A549 (cell line): ENCODE data around the gene SPPL2B.

ENCODE experiments used
- CBX2 ChIP-seq: fragments of 200-600 bp; sonication (generic); IDR thresholded peaks from 2 replicates; pipeline ENCODE4 v1.6.1; 2016; ENCODE audit warnings: low read depth, mild to moderate bottlenecking, borderline replicate concordance
- CHD4 ChIP-seq: fragments of 200-600 bp; sonication (generic); IDR thresholded peaks from 2 replicates; pipeline ENCODE4 v1.6.1; 2016; ENCODE audit warnings: antibody characterized with exemption, mild to moderate bottlenecking, borderline replicate concordance
- CTCF ChIP-seq: fragments of >200 bp; sonication (Bioruptor Twin); formaldehyde crosslinking; IDR thresholded peaks from 3 replicates; pipeline ENCODE4 v1.5.1; 2016
- USF2 ChIP-seq: fragments of 450-650 bp; IDR thresholded peaks from 2 replicates; pipeline ENCODE4 v1.6.1; 2014; ENCODE audit warnings: antibody characterized with exemption
- TF ChIP-seq, protein P1 (sequence below): IDR thresholded peaks from 2 replicates; pipeline ENCODE4 v1.6.1; 2012

DNA sequence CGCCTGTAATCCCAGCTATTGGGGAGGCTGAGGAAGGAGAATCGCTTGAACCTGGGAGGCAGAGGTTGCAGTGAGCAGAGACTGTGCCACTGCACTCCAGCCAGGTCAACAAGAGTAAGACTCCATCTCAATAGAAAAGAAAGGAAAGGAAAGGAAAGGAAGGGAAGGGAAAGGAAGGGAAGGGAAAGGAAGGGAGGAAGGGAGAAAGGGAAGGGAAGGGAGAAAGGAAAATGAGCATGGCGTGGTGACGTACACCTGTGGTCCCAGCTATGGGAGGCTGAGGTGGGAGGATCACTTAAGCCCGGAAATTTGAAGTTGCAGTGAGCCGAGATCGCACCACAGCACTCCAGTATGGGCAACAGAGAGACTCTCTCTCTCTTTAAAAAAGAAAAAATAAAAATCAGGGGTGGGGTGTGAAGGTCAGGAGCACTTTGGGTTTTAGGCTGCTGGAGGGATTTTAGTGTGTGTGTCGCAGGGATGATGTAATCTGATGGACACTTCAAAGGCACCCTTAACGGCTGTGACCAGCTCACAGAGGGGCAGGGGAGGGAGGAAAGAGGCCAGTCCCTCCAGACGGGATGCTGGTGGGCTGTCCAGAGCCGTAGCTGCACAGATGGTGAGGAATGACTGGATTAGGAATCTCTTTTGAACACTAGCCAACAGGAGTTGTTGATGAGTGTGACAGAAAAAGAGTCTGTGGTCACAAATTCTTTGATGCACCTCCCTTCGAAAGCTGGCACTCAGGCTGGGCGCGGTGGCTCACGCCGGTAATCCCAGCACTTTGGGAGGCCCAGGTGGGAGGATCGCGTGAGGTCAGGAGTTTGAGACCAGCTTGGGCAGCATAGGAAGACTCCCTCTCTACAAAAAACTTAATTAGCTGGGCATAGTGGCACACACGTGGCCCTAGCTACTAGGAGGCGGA, 59.1 kb downstream of the SPPL2B start:
- TF ChIP-seq CBX2 (no peak), USF2 (no peak), CHD4 (no peak), CTCF (no peak)
- TF ChIP-seq, protein P1, sequence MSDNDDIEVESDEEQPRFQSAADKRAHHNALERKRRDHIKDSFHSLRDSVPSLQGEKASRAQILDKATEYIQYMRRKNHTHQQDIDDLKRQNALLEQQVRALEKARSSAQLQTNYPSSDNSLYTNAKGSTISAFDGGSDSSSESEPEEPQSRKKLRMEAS, result no peak
